ENCODE measurements around the gene SHISA9.

DNA sequence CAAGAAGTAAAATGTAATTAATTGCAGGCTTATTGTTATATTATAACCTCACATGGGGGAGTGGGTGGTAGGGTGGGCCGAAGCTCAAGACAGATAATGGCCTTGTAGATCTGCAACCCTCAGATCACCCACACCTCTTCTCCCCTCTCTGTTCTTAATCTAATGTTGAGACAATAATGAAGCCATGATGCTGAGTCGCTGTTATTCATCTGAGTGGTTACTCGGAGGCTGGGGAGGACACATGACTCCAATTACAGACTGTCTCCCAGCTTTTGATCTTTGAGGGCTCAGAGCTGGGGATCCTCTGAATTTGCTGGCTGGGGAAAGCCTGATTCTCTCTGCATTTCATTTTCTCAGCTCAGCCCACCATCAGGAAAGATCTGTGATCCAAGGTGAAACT lies 275.3 kb downstream of the SHISA9 start:
- TF ChIP-seq RFX5 (IDR thresholded peaks at IDR 0.05; ENCODE audit: low read depth, low read length): no peak
- TF ChIP-seq RAD21 (IDR thresholded peaks at IDR 0.05; ENCODE audit: low read length): no peak
- TF ChIP-seq CTCF (conservative IDR thresholded peaks at IDR 0.05; ENCODE audit: low read depth, low read length): no peak
- TF ChIP-seq MAZ (IDR thresholded peaks at IDR 0.05; ENCODE audit: borderline replicate concordance, low read depth, low read length): no peak
- TF ChIP-seq RCOR1 (IDR thresholded peaks at IDR 0.05; ENCODE audit: insufficient replicate concordance, low read length): no peak
- TF ChIP-seq, protein P1, sequence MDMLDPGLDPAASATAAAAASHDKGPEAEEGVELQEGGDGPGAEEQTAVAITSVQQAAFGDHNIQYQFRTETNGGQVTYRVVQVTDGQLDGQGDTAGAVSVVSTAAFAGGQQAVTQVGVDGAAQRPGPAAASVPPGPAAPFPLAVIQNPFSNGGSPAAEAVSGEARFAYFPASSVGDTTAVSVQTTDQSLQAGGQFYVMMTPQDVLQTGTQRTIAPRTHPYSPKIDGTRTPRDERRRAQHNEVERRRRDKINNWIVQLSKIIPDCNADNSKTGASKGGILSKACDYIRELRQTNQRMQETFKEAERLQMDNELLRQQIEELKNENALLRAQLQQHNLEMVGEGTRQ (IDR thresholded peaks at IDR 0.05; ENCODE audit: low read depth, low read length): no peak
- no peak for TF ChIP-seq CEBPB (IDR thresholded peaks at IDR 0.05; ENCODE audit: low read depth, low read length)
- no peak for TF ChIP-seq POLR2A (IDR thresholded peaks at IDR 0.05; ENCODE audit: low read depth, low read length)
- TF ChIP-seq NFE2L2 (IDR thresholded peaks at IDR 0.05; ENCODE audit: low read depth, low read length): no peak
- no peak for TF ChIP-seq CHD1 (IDR thresholded peaks at IDR 0.05; ENCODE audit: low read depth, low read length)
- no peak for TF ChIP-seq FOS (IDR thresholded peaks at IDR 0.05; ENCODE audit: low read depth, low read length)
- no peak for TF ChIP-seq BHLHE40 (IDR thresholded peaks at IDR 0.05; ENCODE audit: low read depth, low read length)
- no peak for TF ChIP-seq MXI1 (IDR thresholded peaks at IDR 0.05; ENCODE audit: borderline replicate concordance, low read depth, low read length)
